NCI-H187 (cell line): Measurements from ENCODE around the gene PCDHGB7.
"Not testable (repeated sequence)": the region's sequence is repeated elsewhere in the genome, so short reads cannot be mapped to it uniquely, and the experiment has no call there.

Experiments
- DNase-seq, 2 experiments: peaks; one replicate each; lab custom pipeline; 2025; lab: John Stamatoyannopoulos, UW

Gene PCDHGB7

GRCh38 chr5:141430332-141431113 is 13.0 kb downstream of the PCDHGB7 start, which contains the start of gene PCDHGA12:
Gene PCDHGA12 (plus strand): TSS chr5:141430507. CDS start chr5:141430760, 253 bp downstream.
- no peak for DNase-seq

GRCh38 chr5:141431286-141431685 is 13.8 kb downstream of the PCDHGB7 start:
- DNase-seq = no peak

- not testable (repeated sequence) for DNase-seq
Observed at GRCh38 chr5:141432308-141432707, 14.8 kb downstream of the PCDHGB7 start.

- not testable (repeated sequence) for DNase-seq
Observed at GRCh38 chr5:141432726-141433125, 15.2 kb downstream of the PCDHGB7 start.

- DNase-seq = no peak
Observed at GRCh38 chr5:141434006-141434405, 16.5 kb downstream of the PCDHGB7 start.

GRCh38 chr5:141437221-141437620 is 19.7 kb downstream of the PCDHGB7 start:
- no peak for DNase-seq

GRCh38 chr5:141439411-141440141 is 22.1 kb downstream of the PCDHGB7 start:
- no peak for DNase-seq

- no peak for DNase-seq
Observed at GRCh38 chr5:141440341-141440740, 22.9 kb downstream of the PCDHGB7 start.

GRCh38 chr5:141441571-141442170 is 24.2 kb downstream of the PCDHGB7 start:
- no peak for DNase-seq

GRCh38 chr5:141465351-141465750 is 47.9 kb downstream of the PCDHGB7 start:
- no peak for DNase-seq
